Naive B cell (primary cell): Measurements from ENCODE around the gene CATSPERD. TPM values are rescaled to one million over a fixed set of nuclear protein-coding genes. Genes with fewer than 3 reads are reported as not detected.

ENCODE experiments used
- ATAC-seq, 2 donors: fragments of 150-1000 bp; cut with Tn5 transposase; 2 replicates each; pipeline ENCODE4 v1.10.0; 2021; ENCODE audit warnings: low read depth in 2 of 2, mild to moderate bottlenecking in 2 of 2, moderate library complexity in 2 of 2
- DNase-seq: peaks from one replicate; pipeline ENCODE4 v3.0.0; 2022
- H3K27ac Mint-ChIP-seq, 6 donors: one replicate each; pipeline ENCODE4 v1.8.0; 2020 to 2022; ENCODE audit warnings: mild to moderate bottlenecking in 6 of 6, mixed read lengths in 6 of 6, moderate library complexity in 5 of 6, inconsistent platforms in 2 of 6
- H3K27me3 Mint-ChIP-seq, 3 donors: one replicate each; pipeline ENCODE4 v1.8.0; 2021 to 2022; ENCODE audit warnings: mixed read lengths in 3 of 3, mild to moderate bottlenecking in 1 of 3
- H3K36me3 Mint-ChIP-seq, 2 donors: one replicate each; pipeline ENCODE4 v1.8.0; 2020 to 2022; ENCODE audit warnings: mixed read lengths in 2 of 2, inconsistent platforms in 1 of 2, mild to moderate bottlenecking in 1 of 2
- H3K4me1 Mint-ChIP-seq, 3 donors: one replicate each; pipeline ENCODE4 v1.8.0; 2020 to 2022; ENCODE audit warnings: mixed read lengths in 3 of 3, inconsistent platforms in 1 of 3, mild to moderate bottlenecking in 1 of 3, moderate library complexity in 1 of 3
- H3K4me3 Mint-ChIP-seq, 8 donors: one replicate each; pipeline ENCODE4 v1.8.0; 2020 to 2022; ENCODE audit warnings: mild to moderate bottlenecking in 8 of 8, mixed read lengths in 8 of 8, moderate library complexity in 8 of 8, inconsistent platforms in 2 of 8
- H3K9me3 Mint-ChIP-seq, 7 donors: one replicate each; pipeline ENCODE4 v1.8.0; 2020 to 2022; ENCODE audit warnings: mixed read lengths in 7 of 7, mild to moderate bottlenecking in 5 of 7, inconsistent platforms in 2 of 7, moderate library complexity in 1 of 7
- polyA plus RNA-seq, 6 donors: library from polyadenylated mRNA; unstranded; fragments of 300-500 nt; fragmentation: Illumina TruSeq; gene quantifications; one replicate each; pipeline ENCODE4 v1.2.3, GENCODE V29; 2021; ENCODE audit warnings: low read depth in 6 of 6

The CATSPERD gene
- polyA plus RNA-seq, 6 donors from 2014 or later: not detected

GRCh38 chr19:5808120-5808816 lies 87.8 kb downstream of the CATSPERD start:
- H3K4me3 Mint-ChIP-seq: peak overlapping the region in 1 of 8 donors; percentile 3
- no peaks in the 10 kb centered on the region for H3K9me3 Mint-ChIP-seq
- peaks cover 7 to 16% (median 13%) of the 10 kb centered on the region in 3 donors for H3K4me1 Mint-ChIP-seq
- H3K36me3 Mint-ChIP-seq: no peaks in the 10 kb centered on the region
- peaks cover 0 to 14% (median 0%) of the 10 kb centered on the region in 3 donors for H3K27me3 Mint-ChIP-seq
- H3K27ac Mint-ChIP-seq: no peak overlapping the region
- no peak for DNase-seq
- ATAC-seq: no peak

- Mint-ChIP-seq H3K27ac (no peak overlapping the region), H3K27me3 (peaks cover 0 to 6% (median 0%) of the 10 kb centered on the region in 3 donors), H3K4me3 (no peak overlapping the region), H3K4me1 (peaks cover 6 to 9% (median 6%) of the 10 kb centered on the region in 3 donors), H3K36me3 (no peaks in the 10 kb centered on the region), H3K9me3 (no peaks in the 10 kb centered on the region)
- ATAC-seq: no peak
- DNase-seq: no peak
Observed at GRCh38 chr19:5809053-5809452, 88.6 kb downstream of the CATSPERD start.

DNA sequence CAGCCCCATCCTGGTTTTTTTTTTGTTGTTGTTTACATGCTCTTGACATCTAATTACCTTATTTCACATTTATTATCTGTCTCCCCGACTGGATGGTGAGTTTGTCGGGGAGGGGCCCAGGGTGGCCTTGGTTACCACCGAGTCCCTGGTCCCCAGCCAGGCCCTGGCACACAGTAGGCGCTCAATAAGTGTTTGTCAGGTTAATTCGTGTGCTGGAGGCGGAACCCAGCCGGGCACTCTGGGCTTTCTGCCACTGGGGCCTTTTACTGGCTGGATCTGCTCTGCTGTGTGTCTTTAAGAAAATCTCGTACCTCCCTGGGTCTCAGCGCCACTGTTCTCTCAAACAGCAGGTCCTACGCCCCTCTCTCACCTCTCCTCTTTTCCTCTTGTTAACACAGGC lies 89.0 kb downstream of the CATSPERD start:
- H3K9me3 Mint-ChIP-seq: no peaks in the 10 kb centered on the region
- H3K4me3 Mint-ChIP-seq: no peak overlapping the region
- H3K27me3 Mint-ChIP-seq: peaks cover 0 to 4% (median 0%) of the 10 kb centered on the region in 3 donors
- H3K36me3 Mint-ChIP-seq: no peaks in the 10 kb centered on the region
- peaks cover 1 to 5% (median 1%) of the 10 kb centered on the region in 3 donors for H3K4me1 Mint-ChIP-seq
- ATAC-seq (no peak), DNase-seq (no peak)
- no peak overlapping the region for H3K27ac Mint-ChIP-seq

GRCh38 chr19:5811117-5811516 lies 90.7 kb downstream of the CATSPERD start:
- peaks cover 0 to 2% (median 0%) of the 10 kb centered on the region in 7 donors for H3K9me3 Mint-ChIP-seq
- ATAC-seq (no peak), DNase-seq (no peak)
- no peak overlapping the region for H3K27ac Mint-ChIP-seq
- H3K4me3 Mint-ChIP-seq: no peak overlapping the region
- H3K27me3 Mint-ChIP-seq: peaks cover 0 to 10% (median 0%) of the 10 kb centered on the region in 3 donors
- no peaks in the 10 kb centered on the region for H3K36me3 Mint-ChIP-seq
- peaks cover 0 to 3% (median 0%) of the 10 kb centered on the region in 3 donors for H3K4me1 Mint-ChIP-seq

DNA sequence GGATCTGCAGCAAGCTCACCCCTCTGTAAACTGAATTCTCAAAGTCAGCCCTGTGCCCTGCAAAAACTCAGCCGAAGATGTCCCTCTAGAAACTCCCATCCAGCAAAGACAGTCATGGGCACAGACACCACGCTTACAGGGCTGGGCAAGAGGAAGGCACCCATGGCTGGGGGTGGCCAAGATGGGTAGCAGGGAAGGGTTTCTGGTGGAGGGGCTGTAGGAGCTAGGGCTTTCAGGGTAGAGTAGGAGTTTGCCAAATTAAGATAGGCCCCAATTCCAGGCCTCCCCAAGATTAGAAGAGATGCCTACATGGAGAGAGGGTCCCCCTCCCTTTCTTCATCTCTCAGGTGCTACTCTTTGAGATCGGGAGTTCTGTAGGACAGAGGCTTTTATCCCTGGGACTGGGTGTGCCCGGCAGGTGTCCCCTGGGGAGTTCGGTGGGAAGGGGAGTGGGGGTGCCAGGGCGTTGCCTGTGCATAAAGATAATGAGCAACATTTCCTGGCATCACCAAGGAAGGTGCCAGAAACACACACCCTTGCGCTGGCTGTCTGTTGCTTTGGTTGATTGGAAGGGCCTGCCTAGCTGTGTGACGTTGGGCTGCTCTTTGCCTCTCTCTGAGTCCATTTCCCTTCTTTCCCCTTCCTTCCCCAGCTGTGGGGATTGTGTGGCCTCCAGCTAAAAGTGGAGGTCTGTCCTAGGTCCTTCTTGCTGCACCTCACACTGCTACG lies 93.8 kb downstream of the CATSPERD start:
- Mint-ChIP-seq H3K4me1 (peaks cover 0 to 6% (median 0%) of the 10 kb centered on the region in 3 donors), H3K4me3 (no peak overlapping the region), H3K27me3 (peaks cover 3 to 26% (median 24%) of the 10 kb centered on the region in 3 donors), H3K36me3 (no peaks in the 10 kb centered on the region), H3K9me3 (peaks cover 0 to 2% (median 0%) of the 10 kb centered on the region in 7 donors), H3K27ac (no peak overlapping the region)
- DNase-seq: no peak
- ATAC-seq: no peak

DNA sequence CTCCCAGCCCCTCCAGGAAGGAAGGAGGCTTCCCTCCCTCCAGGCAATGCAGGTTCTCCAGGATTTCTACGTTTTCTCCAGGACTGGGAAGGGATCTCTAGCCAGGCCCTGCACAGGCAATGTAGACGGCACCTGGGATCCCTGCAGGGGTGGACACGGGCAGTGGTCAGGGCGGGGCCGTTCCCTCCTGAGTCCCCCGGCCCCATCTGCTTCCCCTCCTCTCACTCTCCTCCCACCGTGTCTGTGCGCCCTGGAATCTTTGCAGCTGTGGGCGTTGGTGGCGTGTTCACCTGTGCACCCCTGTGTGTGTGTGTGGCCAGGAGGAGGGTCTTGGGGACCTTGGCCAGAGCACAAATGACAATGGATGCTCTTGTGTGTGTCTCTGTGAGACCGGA lies 94.4 kb downstream of the CATSPERD start:
- peaks cover 3 to 31% (median 24%) of the 10 kb centered on the region in 3 donors for H3K27me3 Mint-ChIP-seq
- peaks cover 0 to 6% (median 0%) of the 10 kb centered on the region in 3 donors for H3K4me1 Mint-ChIP-seq
- H3K36me3 Mint-ChIP-seq: no peaks in the 10 kb centered on the region
- no peak for ATAC-seq
- no peak overlapping the region for H3K4me3 Mint-ChIP-seq
- H3K27ac Mint-ChIP-seq: no peak overlapping the region
- DNase-seq: no peak
- H3K9me3 Mint-ChIP-seq: peaks cover 0 to 2% (median 0%) of the 10 kb centered on the region in 7 donors

DNA sequence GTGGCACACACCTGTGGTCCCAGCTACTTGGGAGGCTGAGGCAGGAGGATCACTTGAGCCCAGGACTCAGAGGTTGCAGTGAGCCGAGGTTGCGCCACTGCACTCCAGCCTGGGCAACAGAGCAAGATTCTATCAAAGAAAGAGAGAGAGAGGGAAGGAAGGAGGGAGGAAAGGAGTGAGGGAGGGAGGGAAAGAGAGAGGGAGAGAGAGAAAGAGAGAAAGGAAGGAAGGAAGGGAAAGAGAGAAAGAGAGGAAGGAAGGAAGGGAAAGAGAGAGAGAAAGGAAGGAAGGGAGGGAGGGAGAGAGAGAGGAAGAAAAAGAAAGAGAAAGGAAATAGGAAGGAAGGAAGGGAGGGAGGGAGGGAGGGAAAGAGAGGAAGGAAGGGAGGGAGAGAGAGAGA lies 96.8 kb downstream of the CATSPERD start:
- peaks cover 3 to 38% (median 31%) of the 10 kb centered on the region in 3 donors for H3K27me3 Mint-ChIP-seq

GRCh38 chr19:5818594-5818993 lies 98.2 kb downstream of the CATSPERD start:
- Mint-ChIP-seq H3K36me3 (no peaks in the 10 kb centered on the region), H3K4me3 (no peak overlapping the region), H3K4me1 (peaks cover 0 to 6% (median 0%) of the 10 kb centered on the region in 3 donors), H3K27ac (no peak overlapping the region), H3K9me3 (peaks cover 0 to 4% (median 2%) of the 10 kb centered on the region in 7 donors), H3K27me3 (peaks cover 3 to 38% (median 31%) of the 10 kb centered on the region in 3 donors)
- no peak for ATAC-seq
- no peak for DNase-seq

More for the DNA sequence above, 96.8 kb downstream of the CATSPERD start:
- H3K36me3 Mint-ChIP-seq: no peaks in the 10 kb centered on the region
- DNase-seq (no peak), ATAC-seq (no peak)
- H3K27ac Mint-ChIP-seq: peak overlapping the region in 1 of 6 donors; percentile 33
- H3K4me3 Mint-ChIP-seq: no peak overlapping the region
- H3K4me1 Mint-ChIP-seq: peaks cover 0 to 6% (median 0%) of the 10 kb centered on the region in 3 donors
- peaks cover 0 to 4% (median 2%) of the 10 kb centered on the region in 7 donors for H3K9me3 Mint-ChIP-seq

- no peak overlapping the region for H3K4me3 Mint-ChIP-seq
- peak overlapping the region in 2 of 6 donors; percentile 84 for H3K27ac Mint-ChIP-seq
- H3K27me3 Mint-ChIP-seq: peaks cover 3 to 31% (median 30%) of the 10 kb centered on the region in 3 donors
- peaks cover 0 to 6% (median 0%) of the 10 kb centered on the region in 3 donors for H3K4me1 Mint-ChIP-seq
- ATAC-seq: no peak
- H3K9me3 Mint-ChIP-seq: peaks cover 0 to 3% (median 2%) of the 10 kb centered on the region in 7 donors
- H3K36me3 Mint-ChIP-seq: no peaks in the 10 kb centered on the region
- DNase-seq: no peak
Observed at GRCh38 chr19:5820785-5821184, 100.3 kb downstream of the CATSPERD start.

DNA sequence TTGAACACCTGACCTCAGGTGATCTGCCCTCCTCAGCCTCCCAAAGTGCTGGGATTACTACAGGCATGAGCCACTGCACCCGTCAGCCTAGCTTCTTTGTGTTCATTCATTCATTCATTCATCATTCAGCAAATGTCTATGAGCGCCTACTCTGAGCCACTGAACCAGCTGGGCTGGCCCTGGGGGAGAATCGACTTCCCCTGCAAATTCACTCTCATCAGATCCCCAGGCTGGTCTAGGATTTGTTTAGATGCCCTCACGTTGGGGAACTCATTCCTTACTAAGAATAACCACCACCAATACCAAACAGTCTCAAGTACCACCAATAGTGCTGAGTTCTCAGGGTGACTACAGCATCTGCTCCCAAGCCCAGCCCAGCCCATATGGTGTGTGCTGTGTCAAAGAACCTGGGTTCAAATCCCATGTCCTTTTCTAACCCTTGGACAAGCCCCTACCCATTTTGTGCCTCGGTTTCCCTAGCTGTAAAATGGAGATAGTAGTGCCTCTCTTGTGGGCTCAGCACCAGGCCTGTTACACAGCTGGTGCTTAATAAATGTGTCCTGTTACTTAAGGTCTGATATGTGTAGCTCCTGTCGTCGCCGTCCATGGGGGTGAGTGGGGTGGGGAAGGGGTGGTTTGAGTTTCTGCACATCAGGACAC lies 101.2 kb downstream of the CATSPERD start:
- no peak for DNase-seq
- Mint-ChIP-seq H3K36me3 (no peaks in the 10 kb centered on the region), H3K27me3 (peaks cover 3 to 26% (median 23%) of the 10 kb centered on the region in 3 donors), H3K4me3 (no peak overlapping the region), H3K4me1 (peaks cover 0 to 8% (median 3%) of the 10 kb centered on the region in 3 donors), H3K27ac (no peak overlapping the region), H3K9me3 (peaks cover 0 to 3% (median 2%) of the 10 kb centered on the region in 7 donors)
- no peak for ATAC-seq

DNA sequence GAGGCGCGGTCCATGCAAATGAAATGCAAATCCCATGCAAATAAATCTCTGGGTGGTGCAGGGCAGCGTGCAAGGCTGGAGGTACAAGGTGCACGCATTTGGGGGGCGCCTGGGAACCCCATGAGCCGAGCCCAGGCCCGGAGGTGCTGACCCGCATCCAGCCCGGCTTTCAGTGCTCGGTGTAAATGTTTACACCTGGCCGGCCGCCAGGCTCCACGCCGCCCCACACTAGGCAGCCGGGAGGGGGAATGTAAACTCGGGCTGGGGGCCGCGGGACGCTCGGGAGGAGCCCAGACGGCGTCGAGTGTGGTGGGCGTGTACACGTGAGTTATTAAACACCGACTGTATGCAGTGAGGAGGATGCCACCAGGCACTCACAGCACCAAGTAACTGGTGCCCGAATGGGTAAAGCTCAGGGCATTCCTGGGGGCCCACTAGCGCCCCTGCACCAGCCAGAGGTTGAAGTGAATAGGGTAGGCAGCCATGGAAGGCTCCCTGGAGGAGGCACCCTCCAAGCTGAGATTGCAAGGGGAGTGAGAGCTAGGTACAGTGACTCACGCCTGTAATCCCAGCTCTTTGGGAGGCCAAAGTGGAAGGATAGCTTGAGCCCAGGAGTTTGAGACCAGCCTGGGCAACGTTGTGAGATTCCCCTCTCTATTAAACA lies 101.9 kb downstream of the CATSPERD start:
- Mint-ChIP-seq H3K4me1 (peaks cover 0 to 11% (median 10%) of the 10 kb centered on the region in 3 donors), H3K36me3 (no peaks in the 10 kb centered on the region), H3K27ac (no peak overlapping the region), H3K9me3 (peaks cover 0 to 3% (median 2%) of the 10 kb centered on the region in 7 donors), H3K27me3 (peaks cover 7 to 24% (median 19%) of the 10 kb centered on the region in 3 donors), H3K4me3 (no peak overlapping the region)
- DNase-seq (no peak), ATAC-seq (no peak)

DNA sequence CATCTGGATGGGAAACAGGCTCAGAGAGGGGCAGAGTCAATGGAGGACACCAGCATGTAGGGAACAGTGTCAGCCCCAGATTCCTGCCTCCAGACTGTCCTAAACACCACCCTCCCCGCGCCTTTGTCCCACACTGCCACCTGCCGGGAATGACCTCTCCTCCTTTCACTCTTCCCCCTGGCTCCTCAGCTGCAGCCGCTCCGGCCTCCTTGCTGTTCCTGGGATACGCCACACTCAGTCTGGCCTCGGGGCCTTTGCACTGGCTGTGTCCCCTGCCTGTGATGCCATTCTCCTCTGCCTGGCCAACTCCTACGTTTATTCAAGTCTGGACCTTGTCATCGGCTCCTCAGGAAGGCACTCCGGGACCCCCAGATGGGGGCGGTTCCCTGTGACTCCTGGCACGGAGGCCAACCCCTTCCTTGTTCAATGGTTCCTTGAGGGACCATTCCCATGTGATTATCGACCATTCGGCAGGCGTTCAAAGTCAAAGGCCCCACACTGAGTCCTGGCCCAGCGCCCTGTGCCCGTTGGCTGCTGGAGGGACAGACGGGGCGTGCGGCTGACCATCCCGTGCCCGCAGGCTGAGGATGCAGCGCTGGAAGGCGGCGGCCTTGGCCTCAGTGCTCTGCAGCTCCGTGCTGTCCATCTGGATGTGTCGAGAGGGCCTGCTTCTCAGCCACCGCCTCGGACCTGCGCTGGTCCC lies 103.3 kb downstream of the CATSPERD start:
- H3K27ac Mint-ChIP-seq: peak overlapping the region in 1 of 6 donors; percentile 76
- H3K4me1 Mint-ChIP-seq: peaks cover 8 to 18% (median 14%) of the 10 kb centered on the region in 3 donors
- no peak overlapping the region for H3K4me3 Mint-ChIP-seq
- H3K36me3 Mint-ChIP-seq: no peaks in the 10 kb centered on the region
- ATAC-seq: no peak
- H3K9me3 Mint-ChIP-seq: peaks cover 0 to 4% (median 3%) of the 10 kb centered on the region in 7 donors
- no peak for DNase-seq
- H3K27me3 Mint-ChIP-seq: peaks cover 3 to 26% (median 7%) of the 10 kb centered on the region in 3 donors
